H1 (cell line): ENCODE measurements around the gene PACSIN1. TPM values are rescaled to one million over a fixed set of nuclear protein-coding genes. Genes with fewer than 3 reads are reported as not detected.

ENCODE experiments used
- CTCF ChIA-PET: fragments of 300-600 bp; sonication (Branson Sonifier 250); formaldehyde crosslinking; loops from one replicate; lab custom pipeline; 2021; ENCODE audit not compliant: partially characterized antibody; lab: Charles Lee
- POLR2A ChIA-PET: fragments of 300-600 bp; sonication (Branson Sonifier 250); formaldehyde crosslinking; loops from one replicate; lab custom pipeline; 2021; ENCODE audit warnings: inconsistent platforms; ENCODE audit not compliant: partially characterized antibody; lab: Charles Lee
- DNase-seq, 2 experiments: peaks; one replicate each; pipeline versions ENCODE4 v3.0.0 to v3.0.0-alpha.2; 2010 to 2022; ENCODE audit warnings: low spot score in 2 of 2, low read depth in 1 of 2, mixed read lengths in 1 of 2
- FAIRE-seq: peaks from 2 replicates; lab custom pipeline; 2011; peaks lifted over from hg19 to GRCh38; lab: Jason Lieb, UNC
- H2AFZ ChIP-seq: 2 replicates; pipeline ENCODE4 v1.8.1; 2012; ENCODE audit warnings: low read length, inconsistent platforms
- H2AK5ac ChIP-seq: 2 replicates; pipeline ENCODE4 v1.6.1; 2013; ENCODE audit warnings: low read depth, low read length
- H2BK120ac ChIP-seq: replicated peaks from 2 replicates; pipeline ENCODE3; 2013; ENCODE audit warnings: low read depth, low read length, inconsistent platforms
- H2BK12ac ChIP-seq: 2 replicates; pipeline ENCODE4 v1.6.1; 2013; ENCODE audit warnings: low read depth, low read length
- H2BK15ac ChIP-seq: 2 replicates; pipeline ENCODE4 v1.6.1; 2013; ENCODE audit warnings: low read length
- H2BK20ac ChIP-seq: 2 replicates; pipeline ENCODE4 v1.6.1; 2013; ENCODE audit warnings: low read length
- H2BK5ac ChIP-seq: 2 replicates; pipeline ENCODE4 v1.6.1; 2013; ENCODE audit warnings: low read depth, low read length
- H3K14ac ChIP-seq: 2 replicates; pipeline ENCODE4 v1.6.1; 2013; ENCODE audit warnings: inconsistent platforms; ENCODE audit not compliant: insufficient read length
- H3K18ac ChIP-seq: 2 replicates; pipeline ENCODE4 v1.6.1; 2013; ENCODE audit warnings: low read length; ENCODE audit errors: extremely low read depth
- H3K23ac ChIP-seq: 2 replicates; pipeline ENCODE4 v1.6.1; 2013; ENCODE audit warnings: inconsistent platforms; ENCODE audit not compliant: insufficient read length
- H3K23me2 ChIP-seq: 2 replicates; pipeline ENCODE4 v1.6.1; 2013; ENCODE audit warnings: low read depth, low read length
- H3K27ac ChIP-seq: 2 replicates; pipeline ENCODE4 v1.6.1; 2011; ENCODE audit warnings: low read depth, low read length, inconsistent platforms
- H3K27me3 ChIP-seq, 4 experiments: replicated peaks in 1 of 4; 1 replicate in 1 of 4; 2 replicates in 3 of 4; pipeline versions ENCODE4 v1.6.1 to v1.8.1; 2011 to 2013; ENCODE audit warnings: low read length in 3 of 4, mild to moderate bottlenecking in 3 of 4, inconsistent platforms in 2 of 4, mixed read lengths in 2 of 4, moderate library complexity in 1 of 4; ENCODE audit not compliant: control insufficient read depth in 3 of 4, insufficient read depth in 3 of 4; ENCODE audit errors: extremely low read depth in 1 of 4
- H3K36me3 ChIP-seq, 4 experiments: 2 replicates each; pipeline versions ENCODE4 v1.6.1 to v1.8.1; 2011 to 2013; ENCODE audit warnings: mild to moderate bottlenecking in 4 of 4, low read length in 3 of 4, moderate library complexity in 2 of 4, control low read depth in 1 of 4, inconsistent platforms in 1 of 4; ENCODE audit not compliant: insufficient read depth in 4 of 4, control insufficient read depth in 2 of 4
- H3K4ac ChIP-seq: replicated peaks from 2 replicates; pipeline ENCODE3; 2013; ENCODE audit warnings: low read length, low read depth, mixed read lengths, inconsistent platforms; ENCODE audit not compliant: insufficient read length
- H3K4me1 ChIP-seq, 4 experiments: replicated peaks in 1 of 4; 1 replicate in 1 of 4; 2 replicates in 3 of 4; pipeline versions ENCODE4 v1.6.1 to v1.8.1; 2011 to 2013; ENCODE audit warnings: low read length in 3 of 4, inconsistent platforms in 2 of 4, mixed read lengths in 1 of 4; ENCODE audit not compliant: insufficient read depth in 4 of 4, control insufficient read depth in 3 of 4
- H3K4me2 ChIP-seq, 2 experiments: 2 replicates each; pipeline versions ENCODE4 v1.6.1 to v1.8.1; 2011 to 2013; ENCODE audit warnings: low read depth in 2 of 2, low read length in 2 of 2, control low read depth in 1 of 2, inconsistent platforms in 1 of 2, mild to moderate bottlenecking in 1 of 2; ENCODE audit not compliant: insufficient read depth in 1 of 2
- H3K4me3 ChIP-seq, 4 experiments: fragments of 200-600, 300-600 bp in 1 of 4; sonication (generic), shearing (Covaris generic), sonication (Bioruptor Twin) in 1 of 4; 2 replicates each; pipeline versions ENCODE4 v1.5.1 to v1.8.1; 2011 to 2016; ENCODE audit warnings: low read length in 4 of 4, low read depth in 3 of 4, control low read depth in 2 of 4, inconsistent platforms in 2 of 4, mild to moderate bottlenecking in 2 of 4, mixed read lengths in 1 of 4, moderate library complexity in 1 of 4; ENCODE audit not compliant: insufficient read depth in 2 of 4; ENCODE audit errors: extremely low read depth in 1 of 4
- H3K56ac ChIP-seq: replicated peaks from 2 replicates; pipeline ENCODE3; 2013; ENCODE audit warnings: low read depth, mild to moderate bottlenecking, mixed read lengths, low read length, inconsistent platforms; ENCODE audit not compliant: insufficient read length
- H3K79me1 ChIP-seq: 2 replicates; pipeline ENCODE4 v1.6.1; 2013; ENCODE audit warnings: low read depth, low read length, control low read depth
- H3K79me2 ChIP-seq, 2 experiments: 2 replicates each; pipeline versions ENCODE4 v1.6.1 to v1.8.1; 2012 to 2013; ENCODE audit warnings: low read length in 2 of 2, mild to moderate bottlenecking in 2 of 2, inconsistent platforms in 1 of 2; ENCODE audit not compliant: insufficient read depth in 2 of 2, control insufficient read depth in 1 of 2
- H3K9ac ChIP-seq, 4 experiments: replicated peaks in 1 of 4; 1 replicate in 1 of 4; 2 replicates in 3 of 4; pipeline versions ENCODE4 v1.6.1 to v1.8.1; 2011 to 2013; ENCODE audit warnings: low read depth in 3 of 4, low read length in 3 of 4, control low read depth in 2 of 4, mild to moderate bottlenecking in 2 of 4, moderate library complexity in 2 of 4, inconsistent platforms in 1 of 4; ENCODE audit errors: extremely low read depth in 1 of 4
- H3K9me3 ChIP-seq, 2 experiments: 2 replicates each; pipeline versions ENCODE4 v1.6.1 to v1.8.1; 2012 to 2013; ENCODE audit warnings: mild to moderate bottlenecking in 2 of 2, moderate library complexity in 2 of 2, control low read depth in 1 of 2, inconsistent platforms in 1 of 2, low read depth in 1 of 2, low read length in 1 of 2, mixed read lengths in 1 of 2; ENCODE audit not compliant: insufficient read depth in 2 of 2
- H4K20me1 ChIP-seq, 2 experiments: replicated peaks in 1 of 2; 2 replicates each; pipeline versions ENCODE3 to v1.8.1; 2011 to 2013; ENCODE audit warnings: inconsistent platforms in 2 of 2, low read length in 2 of 2, mild to moderate bottlenecking in 1 of 2; ENCODE audit not compliant: insufficient read depth in 2 of 2, control insufficient read depth in 1 of 2
- H4K5ac ChIP-seq: 2 replicates; pipeline ENCODE4 v1.6.1; 2013; ENCODE audit warnings: low read length, low read depth, mixed read lengths, inconsistent platforms; ENCODE audit not compliant: insufficient read length
- H4K8ac ChIP-seq: 2 replicates; pipeline ENCODE4 v1.8.0; 2013; ENCODE audit warnings: mild to moderate bottlenecking, moderate library complexity, low read length, inconsistent platforms; ENCODE audit not compliant: insufficient read depth; ENCODE audit errors: extremely low read depth
- H4K91ac ChIP-seq: replicated peaks from 2 replicates; pipeline ENCODE3; 2013; ENCODE audit warnings: low read length, mixed read lengths, inconsistent platforms; ENCODE audit not compliant: insufficient read length
- ATF2 ChIP-seq: IDR thresholded peaks from 2 replicates; pipeline ENCODE4 v1.6.1; 2012; ENCODE audit warnings: low read length, inconsistent platforms
- CBX5 ChIP-seq: fragments of 300-800, 300-1000 bp; sonication (generic); IDR thresholded peaks from 2 replicates; pipeline ENCODE4 v1.7.1; 2016; ENCODE audit warnings: antibody characterized with exemption, low read length, low read depth
- CTBP2 ChIP-seq: IDR thresholded peaks from 2 replicates; pipeline ENCODE4 v1.7.0; 2011; ENCODE audit warnings: borderline replicate concordance, mild to moderate bottlenecking, moderate library complexity, mixed read lengths, low read length; ENCODE audit not compliant: insufficient read depth, insufficient read length
- NRF1 ChIP-seq: IDR thresholded peaks from 2 replicates; pipeline ENCODE4 v1.6.1; 2011; ENCODE audit warnings: mild to moderate bottlenecking, low read depth, low read length, improper control_type of control experiment
- RAD21 ChIP-seq, 2 experiments: IDR thresholded peaks in 1 of 2; conservative IDR thresholded peaks in 1 of 2; 2 replicates each; pipeline ENCODE4 v1.6.1; 2011; ENCODE audit warnings: low read depth in 2 of 2, low read length in 2 of 2, improper control_type of control experiment in 1 of 2, inconsistent platforms in 1 of 2, mild to moderate bottlenecking in 1 of 2, moderate library complexity in 1 of 2
- SAP30 ChIP-seq: fragments of 300-600 bp; sonication (generic); IDR thresholded peaks from 2 replicates; pipeline ENCODE4 v1.7.1; 2012; ENCODE audit warnings: low read length, moderate library complexity, mild to moderate bottlenecking, inconsistent platforms; ENCODE audit not compliant: insufficient read depth, insufficient replicate concordance
- SIN3A ChIP-seq, 2 experiments: IDR thresholded peaks in 1 of 2; conservative IDR thresholded peaks in 1 of 2; 2 replicates each; pipeline ENCODE4 v1.6.1; 2011 to 2012; ENCODE audit warnings: low read length in 2 of 2, improper control_type of control experiment in 1 of 2, low read depth in 1 of 2, mild to moderate bottlenecking in 1 of 2
- SP4 ChIP-seq: IDR thresholded peaks from 2 replicates; pipeline ENCODE4 v1.6.1; 2012; ENCODE audit warnings: low read length, inconsistent platforms
- SRF ChIP-seq: IDR thresholded peaks from 2 replicates; pipeline ENCODE4 v1.6.1; 2011; ENCODE audit warnings: mild to moderate bottlenecking, low read depth, low read length, moderate library complexity
- USF2 ChIP-seq: IDR thresholded peaks from 2 replicates; pipeline ENCODE4 v1.6.1; 2011; ENCODE audit warnings: low read length, improper control_type of control experiment
- WGBS, 2 experiments: shearing (Covaris generic) in 1 of 2; methylation state at CpG; one replicate each; pipeline versions ENCODE4 v1.1.6 to v1.1.7; 2013 to 2015; ENCODE audit warnings: low lambda C conversion rate in 2 of 2, mixed read lengths in 2 of 2, inconsistent platforms in 1 of 2, low coverage in 1 of 2, missing lambda C conversion rate in 1 of 2; ENCODE audit not compliant: insufficient replicate concordance in 2 of 2, insufficient coverage in 1 of 2, insufficient read length in 1 of 2; ENCODE audit errors: extremely low coverage in 1 of 2, missing lambda C conversion rate in 1 of 2; 5-methylcytosine and 5-hydroxymethylcytosine counted together
- polyA plus RNA-seq, 7 experiments: library from polyadenylated mRNA; depleted of rRNA in 3 of 7; stranded (reverse) in 5 of 7; unstranded in 2 of 7; fragments of >200 nt in 5 of 7; fragments of 200-250 nt in 2 of 7; gene quantifications; 1 replicate in 5 of 7; 2 replicates in 1 of 7; 4 replicates in 1 of 7; pipeline versions ENCODE4 v1.2.1 to v1.2.3, GENCODE V29; 2011 to 2013; ENCODE audit warnings: missing spikeins in 2 of 7, mixed read lengths in 2 of 7
- total RNA-seq: library from RNA; stranded (reverse); fragmentation: NEBNext Ultra II Directional; extraction: Animal tissue kit (Norgen Biotek cat#: 25700); gene quantifications from 2 replicates; pipeline ENCODE4 v1.2.1, GENCODE V29; 2021

The PACSIN1 gene
- total and polyA plus RNA-seq, 2 of the 8 experiments (the other 6 are each of a cell fraction or from before 2014, with no cell fraction given): 5.9 to 11.1 TPM

GRCh38 chr6:34556493-34556892, 90.6 kb downstream of the PACSIN1 start:
- Histone ChIP-seq H4K5ac (no peak overlapping the region), H2BK12ac (no peak overlapping the region), H3K23ac (no peak overlapping the region), H2BK120ac (no peak overlapping the region), H3K79me1 (no peaks in the 10 kb centered on the region), H3K79me2 (no peaks in the 10 kb centered on the region), H3K27ac (no peak overlapping the region), H3K4ac (no peak overlapping the region), H3K4me3 (no peak overlapping the region), H3K36me3 (no peaks in the 10 kb centered on the region), H3K9me3 (no peaks in the 10 kb centered on the region), H3K14ac (no peak overlapping the region), H2AFZ (no peak overlapping the region), H2AK5ac (no peak overlapping the region), H3K9ac (no peak overlapping the region), H2BK20ac (no peak overlapping the region), H4K91ac (no peak overlapping the region), H3K27me3 (no peaks in the 10 kb centered on the region), H3K4me1 (peaks cover 0 to 9% (median 5%) of the 10 kb centered on the region in 4 experiments; a peak in 4 of 7 replicates), H3K18ac (no peak overlapping the region), H3K4me2 (no peak overlapping the region), H4K8ac (peak overlapping the region; percentile 1; the same call in 1 of the 2 replicates), H2BK15ac (no peak overlapping the region), H3K23me2 (no peaks in the 10 kb centered on the region), H4K20me1 (peaks cover 0 to 1% of the 10 kb centered on the region in 2 experiments), H2BK5ac (no peak overlapping the region), H3K56ac (no peak overlapping the region)
- ChIA-PET CTCF (interaction anchor here (0.6 to 6.4 kb wide), 10 partner anchors 7 to 224 kb away, joined by 3 to 35 read pairs (median 6); no protein-coding TSS in a partner anchor), POLR2A (interaction anchor here (0.6 kb wide), 1 partner anchor 394 kb away, joined by 3 read pairs; no protein-coding TSS in a partner anchor)
- 78% methylated on average over 9 of the region's 9 CpGs; no CpG with 5 or more reads in 1 of the 2 experiments for WGBS, 2 experiments
- FAIRE-seq: no peak
- DNase-seq: no peak
- TF ChIP-seq RAD21 (IDR thresholded peaks at IDR 0.05 in 1 of 2, conservative IDR thresholded peaks at IDR 0.05 in 1 of 2; ENCODE audit: low read depth in 2 of 2, low read length in 2 of 2) (no peak), USF2 (no peak), CBX5 (no peak), SRF (no peak), SAP30 (no peak), SIN3A (conservative IDR thresholded peaks at IDR 0.05 in 1 of 2, IDR thresholded peaks at IDR 0.05 in 1 of 2; ENCODE audit: low read depth in 1 of 2, low read length in 2 of 2) (no peak), NRF1 (no peak), CTBP2 (no peak), SP4 (no peak), ATF2 (no peak)
